Gastroesophageal sphincter (tissue), 4 donors: ENCODE data around the gene KIF1A. TPM values are rescaled to one million over a fixed set of nuclear protein-coding genes. Genes with fewer than 3 reads are reported as not detected.

Experiments
- ATAC-seq: fragments of 150-250 bp; one replicate; pipeline ENCODE4 v1.9.1; 2016; ENCODE audit warnings: mild to moderate bottlenecking, moderate library complexity
- H3K27ac ChIP-seq, 4 donors: fragments of 200-600 bp; sonication (generic) in 3 of 4; 1 replicate in 3 of 4; 2 replicates in 1 of 4; pipeline ENCODE4 v1.5.1; 2016 to 2019
- H3K27me3 ChIP-seq: fragments of 200-600 bp; sonication (generic); one replicate; pipeline ENCODE4 v1.5.1; 2019
- H3K36me3 ChIP-seq, 2 donors: fragments of 200-600 bp; sonication (generic); one replicate each; pipeline ENCODE4 v1.5.1; 2019; ENCODE audit warnings: control low read depth in 1 of 2
- H3K4me1 ChIP-seq, 3 donors: fragments of 200-600 bp; sonication (generic); 1 replicate in 2 of 3; 2 replicates in 1 of 3; pipeline ENCODE4 v1.5.1; 2016 to 2019; ENCODE audit warnings: control low read depth in 2 of 3
- H3K4me3 ChIP-seq, 2 donors: fragments of 200-600 bp; sonication (generic); one replicate each; pipeline ENCODE4 v1.5.1; 2019; ENCODE audit warnings: mild to moderate bottlenecking in 1 of 2, moderate library complexity in 1 of 2
- H3K9me3 ChIP-seq, 3 donors: fragments of 200-600 bp; sonication (generic); one replicate each; pipeline ENCODE4 v1.5.1; 2017 to 2019; ENCODE audit warnings: control low read depth in 2 of 3
- EP300 ChIP-seq: sonication (generic); formaldehyde crosslinking; IDR thresholded peaks from one replicate; pipeline ENCODE4 v1.6.1; 2017; ENCODE audit warnings: antibody characterized with exemption, mild to moderate bottlenecking
- POLR2A ChIP-seq, 2 donors: fragments of 450-650 bp; IDR thresholded peaks; one replicate each; pipeline ENCODE4 v1.6.1; 2017; ENCODE audit warnings: antibody characterized with exemption in 2 of 2, mild to moderate bottlenecking in 2 of 2, moderate library complexity in 1 of 2
- POLR2AphosphoS5 ChIP-seq: sonication (generic); formaldehyde crosslinking; IDR thresholded peaks from one replicate; pipeline ENCODE4 v1.6.1; 2017; ENCODE audit warnings: antibody characterized with exemption
- WGBS, 2 donors: methylation state at CpG; one replicate each; pipeline ENCODE4 v1.1.5; 2018; ENCODE audit warnings: low coverage in 1 of 2; 5-methylcytosine and 5-hydroxymethylcytosine counted together
- total RNA-seq, 4 donors: library from RNA; depleted of rRNA; stranded (reverse); fragments of >200 nt; gene quantifications; one replicate each; pipeline ENCODE4 v1.1.0, GENCODE V29; 2016
- TF ChIP-seq, protein P1 (sequence below), 4 experiments: fragments of 200-600 bp in 2 of 4; fragments of 450-650 bp in 2 of 4; sonication (generic) in 1 of 4; IDR thresholded peaks; one replicate each; pipeline ENCODE4 v1.5.1; 2017 to 2019; ENCODE audit warnings: antibody characterized with exemption in 4 of 4, mild to moderate bottlenecking in 2 of 4, moderate library complexity in 2 of 4

KIF1A gene
- total RNA-seq, 4 donors from 2014 or later = 0.62 to 2.3 (median 1.6) TPM

DNA sequence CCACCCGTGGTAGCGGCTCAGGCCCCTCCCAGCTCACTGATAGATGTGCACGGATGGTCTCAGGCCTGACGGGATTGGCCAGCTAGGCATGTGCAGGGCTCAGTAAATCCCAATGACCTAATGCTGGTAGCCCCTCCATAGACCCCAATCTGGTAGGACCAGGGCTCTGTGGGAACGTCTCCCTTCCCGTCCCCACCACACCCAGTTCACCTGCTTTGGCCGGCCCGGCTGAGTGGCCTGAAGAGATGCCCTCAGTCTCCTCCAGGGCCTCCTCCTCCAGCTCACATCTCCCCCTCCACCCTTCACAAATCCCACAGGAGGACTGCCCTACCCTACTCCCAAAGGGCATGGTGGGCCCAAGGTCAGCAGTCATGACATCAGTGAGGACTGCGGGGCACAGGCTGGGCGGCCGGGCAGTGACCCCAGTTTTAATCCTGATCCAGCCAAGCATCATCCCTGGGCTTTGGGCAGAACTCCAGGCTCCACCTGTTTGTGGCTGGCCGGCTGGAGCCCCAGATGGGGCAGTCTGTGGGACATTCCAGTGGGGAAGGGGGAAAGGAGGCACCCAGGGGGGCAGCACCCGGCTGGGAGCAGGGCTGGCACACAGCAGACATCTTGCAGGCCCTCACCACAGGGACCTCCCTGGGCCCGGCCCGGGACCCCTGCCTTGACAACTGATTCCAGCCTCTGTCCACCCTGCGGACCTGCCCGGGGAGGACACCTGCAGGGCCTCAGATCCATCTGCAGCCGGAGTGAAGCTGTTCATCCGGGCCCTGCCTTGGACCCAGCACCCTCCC is 2.3 kb downstream of the KIF1A start:
- no peak overlapping the region for H3K27ac ChIP-seq
- H3K4me3 ChIP-seq = no peak overlapping the region
- H3K4me1 ChIP-seq = peaks cover 0 to 30% (median 18%) of the 10 kb centered on the region in 3 donors
- H3K9me3 ChIP-seq = peaks cover 0 to 18% (median 0%) of the 10 kb centered on the region in 3 donors
- H3K27me3 ChIP-seq = peaks cover 82% of the 10 kb centered on the region
- TF ChIP-seq, protein P1, sequence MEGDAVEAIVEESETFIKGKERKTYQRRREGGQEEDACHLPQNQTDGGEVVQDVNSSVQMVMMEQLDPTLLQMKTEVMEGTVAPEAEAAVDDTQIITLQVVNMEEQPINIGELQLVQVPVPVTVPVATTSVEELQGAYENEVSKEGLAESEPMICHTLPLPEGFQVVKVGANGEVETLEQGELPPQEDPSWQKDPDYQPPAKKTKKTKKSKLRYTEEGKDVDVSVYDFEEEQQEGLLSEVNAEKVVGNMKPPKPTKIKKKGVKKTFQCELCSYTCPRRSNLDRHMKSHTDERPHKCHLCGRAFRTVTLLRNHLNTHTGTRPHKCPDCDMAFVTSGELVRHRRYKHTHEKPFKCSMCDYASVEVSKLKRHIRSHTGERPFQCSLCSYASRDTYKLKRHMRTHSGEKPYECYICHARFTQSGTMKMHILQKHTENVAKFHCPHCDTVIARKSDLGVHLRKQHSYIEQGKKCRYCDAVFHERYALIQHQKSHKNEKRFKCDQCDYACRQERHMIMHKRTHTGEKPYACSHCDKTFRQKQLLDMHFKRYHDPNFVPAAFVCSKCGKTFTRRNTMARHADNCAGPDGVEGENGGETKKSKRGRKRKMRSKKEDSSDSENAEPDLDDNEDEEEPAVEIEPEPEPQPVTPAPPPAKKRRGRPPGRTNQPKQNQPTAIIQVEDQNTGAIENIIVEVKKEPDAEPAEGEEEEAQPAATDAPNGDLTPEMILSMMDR (IDR thresholded peaks at IDR 0.05) = no peak
- TF ChIP-seq EP300 = no peak
- no peak for TF ChIP-seq POLR2AphosphoS5
- TF ChIP-seq POLR2A (IDR thresholded peaks at IDR 0.05) = no peak
- WGBS, 2 donors = 68% methylated on average over 3 of the region's 19 CpGs; no CpG with 5 or more reads in 1 of the 2 donors
- no peak for ATAC-seq
- H3K36me3 ChIP-seq = no peaks in the 10 kb centered on the region

DNA sequence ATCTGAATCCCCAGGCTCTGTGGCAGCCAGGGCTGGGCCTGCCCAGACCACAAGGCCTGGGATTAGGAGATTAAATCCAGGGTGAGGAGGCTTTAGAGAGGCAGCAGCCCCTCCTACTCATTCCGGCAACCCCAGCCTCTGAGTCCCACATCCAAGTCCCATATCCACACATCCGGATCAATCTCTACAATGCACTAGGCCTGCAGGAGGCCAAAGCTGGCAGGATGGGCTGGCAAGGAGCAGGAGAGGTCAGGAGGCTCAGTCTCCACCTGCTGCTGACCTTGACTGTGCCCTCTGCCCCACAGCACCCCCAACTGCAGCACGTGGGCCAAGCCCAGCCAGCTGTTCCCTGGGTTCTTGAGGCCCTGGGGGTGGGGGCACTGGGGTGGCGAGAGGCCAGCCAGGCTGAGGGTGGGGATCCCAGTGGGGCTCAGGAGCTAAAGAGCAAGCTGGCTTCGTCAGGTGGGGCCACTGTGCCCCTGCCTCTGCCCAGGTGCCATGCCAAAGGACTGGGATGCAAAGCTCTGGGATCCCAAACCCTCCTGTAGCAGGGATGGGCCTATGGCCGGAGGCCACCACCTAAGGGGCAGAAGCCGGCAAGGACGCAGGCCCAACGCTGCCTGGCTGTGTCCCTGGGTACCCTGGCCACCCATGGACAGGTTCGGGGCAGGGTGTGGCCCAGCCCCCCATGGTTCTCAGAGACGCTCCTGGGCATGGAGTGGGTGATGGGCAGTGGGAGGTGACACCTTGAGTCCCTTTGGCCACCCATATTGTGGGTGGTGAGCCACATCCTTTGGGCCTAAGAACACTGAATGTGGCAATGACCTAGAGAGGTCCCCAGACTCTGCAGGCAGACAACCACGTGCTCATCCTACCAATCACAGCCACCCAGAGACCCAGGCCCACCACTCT is 3.2 kb downstream of the KIF1A start:
- TF ChIP-seq POLR2A (IDR thresholded peaks at IDR 0.05) (no peak), EP300 (no peak), POLR2AphosphoS5 (no peak)
- TF ChIP-seq, protein P1 (IDR thresholded peaks at IDR 0.05) = no peak
- no peak for ATAC-seq
- H3K27ac ChIP-seq = no peak overlapping the region
- no peaks in the 10 kb centered on the region for H3K36me3 ChIP-seq
- 83% methylated on average over 1 of the region's 12 CpGs; no CpG with 5 or more reads in 1 of the 2 donors for WGBS, 2 donors
- H3K27me3 ChIP-seq = peaks cover 73% of the 10 kb centered on the region
- H3K4me3 ChIP-seq = no peak overlapping the region
- peaks cover 0 to 15% (median 0%) of the 10 kb centered on the region in 3 donors for H3K9me3 ChIP-seq
- peaks cover 0 to 30% (median 18%) of the 10 kb centered on the region in 3 donors for H3K4me1 ChIP-seq

DNA sequence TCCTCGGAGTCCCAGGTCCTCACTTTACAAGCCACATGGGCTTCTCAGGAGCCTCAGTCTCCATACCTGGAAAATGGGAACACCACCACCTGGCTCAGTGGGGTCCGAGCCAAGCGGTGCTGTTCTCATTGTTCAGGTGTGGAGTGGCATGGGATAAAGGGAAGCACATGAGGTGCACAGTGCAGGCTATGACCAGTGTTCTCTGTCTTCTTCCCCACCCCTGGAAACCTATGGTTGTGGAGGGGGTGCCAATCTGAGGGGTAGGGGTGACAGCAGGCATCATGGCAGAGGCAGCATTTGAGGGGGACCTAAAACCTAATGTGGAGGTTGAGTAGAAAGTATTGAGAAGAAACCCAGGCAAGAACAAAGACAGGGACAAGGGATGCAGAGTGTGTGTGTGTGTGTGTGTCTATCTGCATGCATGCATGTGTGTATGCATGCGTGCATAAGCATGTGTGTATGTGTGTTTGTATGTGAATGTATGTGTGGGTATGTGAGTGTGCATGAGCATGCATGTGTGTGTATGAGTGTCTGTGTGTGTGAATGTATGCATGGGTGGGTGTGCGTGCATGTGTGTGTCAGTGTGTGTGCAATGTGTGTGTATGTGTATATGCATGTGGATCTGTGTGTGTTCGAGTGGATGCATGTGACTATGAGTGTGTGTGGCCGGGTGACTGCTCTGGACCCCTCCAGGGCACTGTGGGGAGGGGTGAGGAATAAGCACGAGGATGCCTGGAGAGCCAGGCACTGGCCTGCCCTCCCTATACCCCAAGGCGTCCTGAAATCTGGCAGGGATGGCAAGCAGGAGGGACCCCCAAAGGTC is 4.0 kb downstream of the KIF1A start:
- Histone ChIP-seq H3K4me3 (no peak overlapping the region), H3K36me3 (no peaks in the 10 kb centered on the region), H3K9me3 (peaks cover 0 to 15% (median 0%) of the 10 kb centered on the region in 3 donors), H3K4me1 (peaks cover 0 to 27% (median 18%) of the 10 kb centered on the region in 3 donors), H3K27me3 (peaks cover 64% of the 10 kb centered on the region), H3K27ac (no peak overlapping the region)
- 81 to 83% methylated on average over 6 to 8 of the region's 9 CpGs for WGBS, 2 donors
- ATAC-seq = peak; percentile 13
- TF ChIP-seq, protein P1 (IDR thresholded peaks at IDR 0.05) = no peak
- TF ChIP-seq EP300 (no peak), POLR2A (IDR thresholded peaks at IDR 0.05) (no peak), POLR2AphosphoS5 (no peak)

DNA sequence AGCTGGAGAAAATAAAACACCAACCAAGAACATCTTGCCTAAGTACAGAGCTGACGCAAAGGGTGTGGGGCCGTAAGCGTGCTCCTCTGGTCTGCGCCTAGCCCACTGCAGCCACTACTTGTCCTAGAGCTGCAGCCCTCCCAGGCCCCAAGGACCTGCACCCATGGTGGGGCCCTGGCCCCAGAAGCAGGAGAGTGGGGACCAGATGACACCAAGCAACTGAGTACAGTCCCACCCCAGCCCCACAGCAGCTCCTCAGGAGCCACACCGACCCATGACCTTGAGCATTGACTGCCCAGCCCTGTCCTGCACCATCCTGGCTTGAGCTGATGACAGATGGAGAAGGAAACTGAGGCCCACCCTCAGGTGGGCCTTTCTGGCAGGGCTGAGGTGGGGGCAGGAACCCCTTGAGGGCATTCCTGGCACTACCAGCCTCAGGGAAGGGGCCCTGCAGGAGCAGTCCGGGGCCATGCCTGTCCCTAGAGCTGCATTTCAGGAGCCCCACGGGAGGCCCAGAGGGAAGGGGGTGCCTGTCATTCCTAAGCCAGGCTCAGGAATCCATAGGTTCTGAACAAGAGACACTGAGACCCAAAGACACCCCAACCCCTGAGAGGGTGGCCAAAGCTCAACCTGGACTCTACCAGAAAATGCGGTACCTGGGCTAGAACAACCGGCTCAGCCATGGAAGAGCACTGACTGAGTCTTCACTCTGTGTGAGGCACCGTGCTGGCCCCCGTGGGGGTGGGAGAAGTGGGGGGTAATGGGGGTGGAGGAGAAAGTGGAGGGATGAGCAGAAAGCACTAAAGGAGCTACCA is 4.9 kb downstream of the KIF1A start:
- Histone ChIP-seq H3K27me3 (peaks cover 56% of the 10 kb centered on the region), H3K4me3 (no peak overlapping the region), H3K9me3 (peaks cover 0 to 15% (median 0%) of the 10 kb centered on the region in 3 donors), H3K4me1 (peaks cover 0 to 18% (median 12%) of the 10 kb centered on the region in 3 donors), H3K36me3 (no peaks in the 10 kb centered on the region), H3K27ac (no peak overlapping the region)
- no peak for ATAC-seq
- 100% methylated on average over 1 of the region's 11 CpGs; no CpG with 5 or more reads in 1 of the 2 donors for WGBS, 2 donors
- TF ChIP-seq EP300 = no peak
- TF ChIP-seq POLR2A (IDR thresholded peaks at IDR 0.05) = no peak
- no peak for TF ChIP-seq POLR2AphosphoS5
- TF ChIP-seq, protein P1 (IDR thresholded peaks at IDR 0.05) = no peak
